HepG2 (cell line): ENCODE measurements around the gene COX5B. TPM values are rescaled to one million over a fixed set of nuclear protein-coding genes. Genes with fewer than 3 reads are reported as not detected.

Source experiments
- ATAC-seq: fragments of 200-7000 bp; cut with Tn5 transposase; 3 replicates; pipeline ENCODE4 v1.9.1; 2020; ENCODE audit warnings: mild to moderate bottlenecking, moderate library complexity
- BruUV-seq: library from RNA; stranded (reverse); fragments of 400-500 nt; replicated peaks from 2 replicates; lab custom pipeline; 2021; lab: Mats Ljungman, UMichigan
- CTCF ChIA-PET: fragments of 300-600 bp; formaldehyde crosslinking; extraction: SDS; loops from one replicate; lab custom pipeline; 2021; ENCODE audit warnings: low total read pairs, inconsistent platforms, low intra/inter-chr PET ratio; lab: Yijun Ruan, JAX
- POLR2A ChIA-PET: fragments of 350-600 bp; sonication (Branson Sonifier 250); formaldehyde crosslinking; loops from one replicate; lab custom pipeline; 2020; ENCODE audit warnings: antibody characterized with exemption, inconsistent platforms; lab: Yijun Ruan, JAX
- DNase-seq: peaks from one replicate; pipeline ENCODE4 v3.0.0-alpha.2; 2015; ENCODE audit warnings: low spot score
- FAIRE-seq: peaks from 3 replicates; lab custom pipeline; 2011; peaks lifted over from hg19 to GRCh38; lab: Jason Lieb, UNC
- H2AFZ ChIP-seq: one replicate; pipeline ENCODE4 v1.6.1; 2011; ENCODE audit warnings: low read length, inconsistent platforms
- H3K27ac ChIP-seq: fragments of 300-600 bp; 3 replicates; pipeline ENCODE4 v1.8.0; 2011; ENCODE audit warnings: mixed run types, mild to moderate bottlenecking, mixed read lengths, low read length, inconsistent platforms; ENCODE audit not compliant: insufficient read depth; ENCODE audit errors: extremely low read length
- H3K27me3 ChIP-seq, 2 experiments: fragments of 200-600 bp in 1 of 2; 2 replicates in 1 of 2; 3 replicates in 1 of 2; pipeline versions ENCODE4 v1.6.0 to v1.8.0; 2011; ENCODE audit warnings: low read length in 2 of 2, mild to moderate bottlenecking in 2 of 2, moderate library complexity in 2 of 2, inconsistent platforms in 1 of 2; ENCODE audit not compliant: insufficient read depth in 2 of 2, control insufficient read depth in 1 of 2
- H3K36me3 ChIP-seq, 2 experiments: fragments of 200-600 bp in 1 of 2; replicated peaks in 1 of 2; 2 replicates in 1 of 2; 3 replicates in 1 of 2; pipeline versions ENCODE4 v1.5.1 to v1.8.0; 2011; ENCODE audit warnings: low read length in 2 of 2, inconsistent platforms in 1 of 2; ENCODE audit not compliant: insufficient read depth in 2 of 2, control insufficient read depth in 1 of 2
- H3K4me1 ChIP-seq: 2 replicates; pipeline ENCODE4 v1.5.1; 2012; ENCODE audit warnings: low read length, inconsistent platforms; ENCODE audit not compliant: insufficient read depth
- H3K4me2 ChIP-seq: 2 replicates; pipeline ENCODE4 v1.6.0; 2011; ENCODE audit warnings: low read depth, low read length, inconsistent platforms
- H3K4me3 ChIP-seq, 3 experiments: fragments of 200-600 bp in 1 of 3; sonication (generic), shearing (Covaris generic) in 1 of 3; replicated peaks in 1 of 3; 2 replicates each; pipeline ENCODE4 v1.5.1; 2011 to 2016; ENCODE audit warnings: low read length in 3 of 3, inconsistent platforms in 2 of 3, low read depth in 2 of 3, mild to moderate bottlenecking in 2 of 3, control low read depth in 1 of 3, mixed read lengths in 1 of 3; ENCODE audit not compliant: insufficient read depth in 1 of 3
- H3K79me2 ChIP-seq: one replicate; pipeline ENCODE4 v1.6.1; 2011; ENCODE audit warnings: low read length, inconsistent platforms; ENCODE audit not compliant: insufficient read depth
- H3K9ac ChIP-seq: 2 replicates; pipeline ENCODE4 v1.6.0; 2011; ENCODE audit warnings: mild to moderate bottlenecking, low read depth, low read length, inconsistent platforms; ENCODE audit not compliant: insufficient read depth
- H3K9me3 ChIP-seq: 2 replicates; pipeline ENCODE4 v1.5.1; 2012; ENCODE audit warnings: mild to moderate bottlenecking, low read length
- H4K20me1 ChIP-seq: 2 replicates; pipeline ENCODE4 v1.6.0; 2011; ENCODE audit warnings: inconsistent platforms, mild to moderate bottlenecking, low read length, moderate library complexity; ENCODE audit not compliant: insufficient read depth
- AGO2 ChIP-seq: fragments of 200-400 bp; formaldehyde crosslinking; optimal IDR thresholded peaks from 2 replicates; pipeline ENCODE3; 2017; ENCODE audit warnings: mild to moderate bottlenecking, low read depth, low read length, moderate library complexity
- GABPA ChIP-seq, 2 experiments: IDR thresholded peaks; 2 replicates each; pipeline ENCODE4 v1.6.1; 2011 to 2016; ENCODE audit warnings: low read depth in 2 of 2, low read length in 1 of 2, missing biosample characterization in 1 of 2, missing genetic modification characterization in 1 of 2
- GLMP ChIP-seq: sonication (generic); formaldehyde crosslinking; IDR thresholded peaks from 2 replicates; pipeline ENCODE4 v1.9.0; 2021; ENCODE audit warnings: missing genetic modification reagents, mild to moderate bottlenecking, borderline replicate concordance
- MEIS1 ChIP-seq: sonication (generic); formaldehyde crosslinking; IDR thresholded peaks from 2 replicates; pipeline ENCODE4 v1.9.0; 2021; ENCODE audit warnings: mild to moderate bottlenecking, missing genetic modification reagents, moderate library complexity, borderline replicate concordance
- MTERF4 ChIP-seq: sonication (generic); formaldehyde crosslinking; IDR thresholded peaks from 2 replicates; pipeline ENCODE4 v1.8.0; 2023; ENCODE audit warnings: mild to moderate bottlenecking, missing genetic modification reagents
- POLR2A ChIP-seq, 2 experiments: IDR thresholded peaks; 2 replicates each; pipeline ENCODE4 v1.6.1; 2011; ENCODE audit warnings: low read depth in 2 of 2, low read length in 2 of 2, mild to moderate bottlenecking in 1 of 2, moderate library complexity in 1 of 2; ENCODE audit not compliant: insufficient read depth in 1 of 2
- SNAI1 ChIP-seq: sonication (generic); formaldehyde crosslinking; IDR thresholded peaks from 2 replicates; pipeline ENCODE4 v1.5.0; 2020; ENCODE audit warnings: mild to moderate bottlenecking, missing genetic modification reagents, borderline replicate concordance
- SNAPC2 ChIP-seq: sonication (generic); formaldehyde crosslinking; IDR thresholded peaks from 2 replicates; pipeline ENCODE4 v1.8.1; 2022; ENCODE audit warnings: mild to moderate bottlenecking, missing genetic modification reagents
- ZNF142 ChIP-seq: sonication (generic); formaldehyde crosslinking; IDR thresholded peaks from 2 replicates; pipeline ENCODE4 v1.4.0; 2020; ENCODE audit warnings: missing genetic modification reagents
- ZNF558 ChIP-seq: sonication (generic); formaldehyde crosslinking; IDR thresholded peaks from 2 replicates; pipeline ENCODE4 v1.9.0; 2022; ENCODE audit warnings: mild to moderate bottlenecking, missing genetic modification reagents, borderline replicate concordance
- ZSCAN21 ChIP-seq: sonication (generic); formaldehyde crosslinking; IDR thresholded peaks from 2 replicates; pipeline ENCODE4 v1.8.0; 2022; ENCODE audit warnings: mild to moderate bottlenecking, missing genetic modification reagents, moderate library complexity, borderline replicate concordance
- WGBS: methylation state at CpG from one replicate; pipeline ENCODE4 v1.1.6; 2017; ENCODE audit warnings: low lambda C conversion rate; 5-methylcytosine and 5-hydroxymethylcytosine counted together
- in situ Hi-C: cut with HindIII; loops from 2 replicates; pipeline ENCODE4 v1.10.0; 2017; ENCODE audit warnings: low pct_unique_long_range_greater_than_20kb; ENCODE audit not compliant: extremely low pct_ligation_motif_present
- intact Hi-C: fragments of 100-400 bp; cut with micrococcal nuclease; formaldehyde crosslinking; loops from one replicate; pipeline ENCODE4 v1.10.0; 2022; ENCODE audit not compliant: unreplicated experiment
- polyA plus RNA-seq, 8 experiments: library from polyadenylated mRNA; depleted of rRNA in 3 of 8; stranded (reverse) in 7 of 8; unstranded in 1 of 8; fragments of >200 nt; fragmentation: Illumina TruSeq in 4 of 8; extraction: Trizol in 4 of 8; gene quantifications; 2 replicates each; pipeline versions ENCODE4 v1.2.1 to v1.2.3, GENCODE V29; 2011 to 2016; ENCODE audit warnings: low read depth in 4 of 8, missing spikeins in 1 of 8, mixed read lengths in 1 of 8; ENCODE audit not compliant: insufficient read depth in 1 of 8
- total RNA-seq, 5 experiments: library from RNA; depleted of rRNA; stranded (reverse); fragments of >200 nt; fragmentation: Illumina TruSeq; extraction: Trizol; gene quantifications; 2 replicates each; pipeline ENCODE4 v1.2.3, GENCODE V29; 2016; ENCODE audit warnings: low read depth in 1 of 5

Gene COX5B
- total and polyA plus RNA-seq, 2 of the 13 experiments (the other 11 are each of a cell fraction or from before 2014, with no cell fraction given): 453 to 536 TPM

GRCh38 chr2:97654791-97655190 lies 8.9 kb downstream of the COX5B start (continued):
- TF ChIP-seq ZNF142 (CRISPR knock-in tag): no peak
- no peak for TF ChIP-seq MTERF4 (CRISPR knock-in tag)

GRCh38 chr2:97656129-97656755 lies 10.4 kb downstream of the COX5B start:
- Histone ChIP-seq H3K9ac (no peak overlapping the region), H3K79me2 (no peaks in the 10 kb centered on the region), H4K20me1 (peaks cover 1% of the 10 kb centered on the region; the same call in 1 of the 2 replicates), H3K27me3 (no peaks in the 10 kb centered on the region), H3K4me1 (peaks cover 4% of the 10 kb centered on the region), H3K36me3 (peaks cover 17 to 41% of the 10 kb centered on the region in 2 experiments), H3K27ac (no peak overlapping the region), H3K9me3 (peaks cover 8% of the 10 kb centered on the region; the same call in 1 of the 2 replicates), H3K4me3 (no peak overlapping the region), H3K4me2 (no peak overlapping the region), H2AFZ (no peak overlapping the region)
- ChIA-PET POLR2A (interaction anchor here (4.5 kb wide), 1 partner anchor 10 kb away, joined by 35 read pairs; the partner anchor contains the start of gene COX5B), CTCF (no interaction called here)
- ATAC-seq: no peak
- intact Hi-C loops: no loop called here
- FAIRE-seq: no peak
- no peak for DNase-seq
- no TSS peak for BruUV-seq
- 98% methylated on average over 6 of the region's 7 CpGs for WGBS
- in situ Hi-C loops: loop anchor here (25.0 kb wide), 1 partner anchor 1594 kb away; no protein-coding TSS in a partner anchor
- TF ChIP-seq MEIS1 (CRISPR knock-in tag) (no peak), POLR2A (IDR thresholded peaks at IDR 0.05; ENCODE audit: insufficient read depth in 1 of 2, low read depth in 2 of 2, low read length in 2 of 2) (peak in 1 of 2 experiments; percentile 41; a peak in 2 of 4 replicates), SNAI1 (CRISPR knock-in tag) (no peak), AGO2 (peak; percentile 74), ZNF558 (CRISPR knock-in tag) (no peak), ZSCAN21 (CRISPR knock-in tag) (no peak), GABPA (IDR thresholded peaks at IDR 0.05; ENCODE audit: low read depth, low read length) (no peak), GABPA (CRISPR knock-in tag; IDR thresholded peaks at IDR 0.05; ENCODE audit: low read depth) (no peak), SNAPC2 (CRISPR knock-in tag) (no peak), GLMP (CRISPR knock-in tag) (no peak)
